Measurements from ENCODE around the gene SREK1IP1.

The SREK1IP1 gene

DNA sequence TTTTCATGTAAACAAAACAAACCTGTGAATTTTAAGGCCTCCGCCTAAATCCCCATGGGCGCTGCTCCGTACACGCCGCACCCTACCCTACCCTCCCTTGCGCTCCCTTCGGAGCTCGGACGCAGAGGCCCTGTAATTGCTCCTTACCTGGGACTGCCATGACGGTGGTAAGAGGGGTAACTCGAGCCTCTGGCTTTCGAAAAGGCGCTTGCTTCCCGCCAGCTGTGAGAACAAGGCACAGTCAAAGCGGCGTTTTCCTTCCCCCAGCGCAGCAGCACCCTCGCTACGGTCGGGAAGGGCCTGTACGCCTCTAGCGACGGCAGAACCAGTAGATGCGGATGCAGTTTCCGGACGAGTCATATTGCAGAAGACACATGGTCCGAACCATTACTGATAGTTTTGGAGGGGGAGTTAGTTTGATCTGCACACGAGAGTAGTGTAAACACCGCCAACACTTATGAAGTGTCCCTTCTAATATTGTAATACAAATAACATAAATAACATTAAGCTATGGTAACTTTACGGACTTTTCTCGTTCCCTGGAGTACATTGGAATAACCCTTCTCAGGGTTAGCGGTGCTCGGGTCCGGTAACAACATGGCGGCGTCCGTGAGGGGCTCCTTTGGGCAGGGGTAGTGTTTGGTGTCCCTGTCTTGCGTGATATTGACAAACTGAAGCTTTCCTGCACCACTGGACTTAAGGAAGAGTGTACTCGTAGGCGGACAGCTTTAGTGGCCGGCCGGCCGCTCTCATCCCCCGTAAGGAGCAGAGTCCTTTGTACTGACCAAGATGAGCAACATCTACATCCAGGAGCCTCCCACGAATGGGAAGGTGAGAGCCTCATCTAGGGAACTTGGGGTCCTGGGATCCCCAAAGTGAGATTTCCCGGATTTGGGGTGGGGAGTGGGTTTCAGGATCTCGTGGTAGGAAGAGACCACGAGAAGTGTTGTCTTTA lies at the start of gene SREK1IP1, which contains the start of gene CWC27:
Gene SREK1IP1, minus strand, starts transcription at position 334 of the 955 bp plus-strand sequence. Its CDS starts 174 bp downstream, at position 160.
Gene CWC27, plus strand, starts transcription at position 573 of the 955 bp plus-strand sequence. Its CDS starts 217 bp downstream, at position 790.
- ATAC-seq (peak; percentile 98), DNase-seq (peak; percentile 81)

DNA sequence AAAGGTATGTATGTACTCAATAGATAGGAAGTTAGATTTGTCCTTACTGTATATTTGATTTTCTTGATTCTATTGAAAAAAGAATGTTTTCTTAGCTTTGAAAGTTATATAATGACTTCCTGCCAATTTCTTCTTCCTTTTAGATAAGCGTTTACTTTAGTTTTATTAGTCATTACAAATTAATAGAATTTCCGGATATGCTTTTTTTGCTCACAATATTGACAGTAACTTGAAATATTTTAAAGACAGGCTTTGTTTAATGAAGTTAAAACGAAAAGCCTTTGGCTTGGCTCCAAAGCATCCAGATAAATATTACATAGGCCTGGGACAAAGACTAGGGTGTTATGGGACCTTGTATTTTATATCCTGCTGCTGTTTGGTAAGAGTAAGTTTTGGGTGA lies 49.8 kb upstream of the SREK1IP1 start:
- DNase-seq (no peak), ATAC-seq (no peak)

DNA sequence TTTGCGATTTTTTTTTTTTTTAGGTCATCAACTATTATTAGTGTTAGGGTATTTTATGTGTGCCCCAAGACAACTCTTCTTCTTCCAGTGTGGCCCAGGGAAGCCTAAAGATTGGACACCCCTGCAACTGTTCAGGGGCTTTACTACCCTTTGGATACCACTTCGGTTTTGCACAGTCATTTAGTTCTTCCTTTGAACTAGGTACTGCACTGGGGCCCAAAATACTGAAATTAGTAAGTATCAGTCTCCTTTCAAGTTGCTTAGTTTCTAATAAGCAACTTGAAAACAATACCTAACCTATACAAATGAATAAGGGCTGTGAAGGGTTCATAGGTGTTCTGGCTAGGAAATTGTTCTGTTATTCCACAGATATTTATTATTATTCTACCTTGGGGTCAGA lies 45.6 kb upstream of the SREK1IP1 start:
- peak; percentile 71 for ATAC-seq
- DNase-seq, result no peak

DNA sequence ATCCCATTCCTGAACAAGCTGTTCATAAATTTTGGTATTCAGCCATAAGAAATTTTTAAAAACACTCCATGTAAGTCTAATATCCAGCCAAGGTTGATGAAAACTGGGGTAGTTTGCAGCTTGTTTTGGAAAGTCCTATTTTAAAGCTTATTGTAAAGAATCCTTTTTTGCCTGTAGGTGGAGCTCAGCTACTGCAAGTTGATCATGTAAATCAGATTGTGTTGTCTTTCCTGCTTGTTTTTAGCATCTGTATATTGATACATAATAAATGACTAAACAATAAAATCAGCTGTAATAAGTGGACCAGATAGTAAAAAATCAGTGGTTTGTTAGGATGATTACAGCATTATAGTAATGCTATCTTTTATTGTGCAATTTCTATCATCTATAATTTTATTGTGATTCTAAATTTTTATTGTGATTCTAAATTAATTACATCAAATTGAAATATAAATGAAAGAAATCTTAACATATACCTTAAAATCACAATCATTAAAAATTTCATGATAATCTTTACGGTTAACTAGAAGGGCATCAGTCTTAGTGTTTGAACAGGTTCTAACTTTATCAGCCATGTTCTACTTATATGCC lies 42.7 kb upstream of the SREK1IP1 start:
- DNase-seq (no peak), ATAC-seq (no peak)

DNA sequence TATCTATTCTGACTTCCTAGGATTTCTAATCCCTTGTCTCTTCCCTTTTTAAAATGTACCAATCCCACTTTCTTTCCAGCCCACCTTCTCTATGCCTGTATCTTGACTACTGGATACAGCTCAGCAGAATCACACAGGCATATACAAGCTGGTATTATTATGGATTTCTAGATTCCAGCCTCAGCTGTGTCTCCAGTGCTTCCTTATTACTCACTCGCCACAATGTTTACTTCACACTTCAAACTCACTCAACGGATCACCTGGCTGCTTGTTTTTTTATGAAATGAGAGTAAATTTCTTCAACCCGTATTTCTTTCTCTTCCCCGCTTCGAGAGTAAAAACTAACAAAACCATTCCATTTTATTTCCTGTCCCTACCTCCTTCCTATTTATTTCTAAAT lies 39.0 kb upstream of the SREK1IP1 start:
- DNase-seq (no peak), ATAC-seq (no peak)

DNA sequence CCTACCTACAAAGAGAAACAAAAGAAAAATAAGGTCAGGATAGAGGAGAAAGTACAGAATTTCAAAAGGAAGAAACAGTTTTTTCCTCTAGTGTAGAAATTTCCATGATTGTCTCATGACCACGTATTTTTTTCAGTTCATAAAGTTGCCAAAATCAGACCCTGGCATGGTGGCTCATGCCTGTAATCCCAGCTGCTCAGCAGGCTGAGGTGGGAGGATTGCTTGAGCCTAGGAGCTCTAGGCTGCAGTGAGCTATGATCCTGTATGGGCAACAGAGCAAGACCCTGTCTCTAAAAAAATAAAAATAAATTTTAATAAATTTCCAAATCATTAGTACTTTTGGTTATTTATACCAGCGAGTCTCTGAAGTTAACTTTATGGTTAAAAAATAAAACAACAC lies 38.0 kb upstream of the SREK1IP1 start:
- ATAC-seq (no peak), DNase-seq (no peak)

DNA sequence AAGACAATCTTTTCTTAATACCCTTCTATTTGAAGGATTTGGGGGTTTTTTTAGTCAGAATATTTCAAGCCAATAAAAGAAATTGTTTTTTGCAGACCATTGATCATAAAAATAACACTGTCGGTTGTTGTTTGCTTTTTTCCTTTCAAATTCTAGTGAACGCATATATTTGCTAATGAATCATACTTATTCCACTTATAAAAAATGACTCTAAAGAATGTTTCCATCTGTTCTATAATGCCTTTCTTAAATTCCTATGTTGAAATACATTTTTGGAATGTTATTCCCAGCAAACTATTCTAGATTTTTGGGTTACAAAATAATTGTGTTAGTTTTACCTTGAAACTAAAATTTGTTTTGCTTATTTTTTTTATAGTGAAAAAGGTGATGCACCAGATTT lies 32.4 kb upstream of the SREK1IP1 start:
- no peak for ATAC-seq

DNA sequence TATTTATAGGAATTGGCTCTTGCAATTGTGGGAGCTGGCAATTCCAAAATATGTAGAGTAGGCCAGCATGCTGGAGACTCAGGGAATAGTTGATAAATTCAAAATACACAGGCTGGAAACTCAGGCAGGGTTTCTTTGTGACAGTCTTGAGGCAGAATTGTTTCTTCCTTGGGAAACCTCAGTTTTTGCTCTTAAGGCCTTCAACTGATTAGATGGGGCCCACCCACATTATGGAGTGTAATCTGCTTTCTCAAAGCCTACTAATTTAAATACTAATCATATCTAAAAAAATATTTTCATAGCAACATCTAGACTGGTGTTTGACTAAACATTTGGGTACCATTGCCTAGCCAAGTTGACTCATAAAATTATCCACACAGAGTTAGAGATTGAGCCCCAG lies 27.8 kb upstream of the SREK1IP1 start:
- DNase-seq, result no peak
- no peak for ATAC-seq

More for the DNA sequence above, 32.4 kb upstream of the SREK1IP1 start:
- DNase-seq, result no peak

DNA sequence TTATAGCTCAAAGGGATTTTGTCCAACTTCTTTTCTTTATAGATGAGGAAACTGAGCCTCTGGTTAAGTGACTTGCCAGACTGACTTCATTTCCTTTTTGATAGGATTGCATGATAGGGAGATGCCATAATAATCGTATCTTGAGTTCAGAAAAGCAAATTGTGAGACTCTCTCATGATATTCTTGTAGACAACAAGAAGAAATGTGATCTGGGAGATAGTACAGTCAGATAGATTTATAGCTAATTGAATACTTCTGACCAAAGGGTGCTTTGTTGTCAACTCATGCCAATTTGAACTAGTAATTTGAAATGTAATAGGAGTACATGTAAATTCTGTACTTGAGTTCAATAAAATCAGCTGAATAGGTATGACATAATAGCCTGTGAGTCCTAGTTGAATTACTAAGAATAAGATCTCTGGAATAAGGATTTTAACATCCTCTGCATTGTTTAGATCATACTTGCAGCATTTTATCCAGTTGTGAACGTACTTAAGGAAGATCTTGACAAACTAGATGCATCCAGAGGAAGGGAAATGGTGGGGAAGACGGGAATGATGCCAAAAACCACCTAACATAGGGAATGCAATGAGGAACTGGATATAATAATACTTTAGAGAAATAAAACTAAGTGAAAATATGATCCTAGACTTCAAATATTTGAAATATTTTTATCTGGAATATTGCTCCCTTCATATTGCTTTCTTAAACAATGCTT lies 25.7 kb upstream of the SREK1IP1 start:
- ATAC-seq (no peak), DNase-seq (no peak)

DNA sequence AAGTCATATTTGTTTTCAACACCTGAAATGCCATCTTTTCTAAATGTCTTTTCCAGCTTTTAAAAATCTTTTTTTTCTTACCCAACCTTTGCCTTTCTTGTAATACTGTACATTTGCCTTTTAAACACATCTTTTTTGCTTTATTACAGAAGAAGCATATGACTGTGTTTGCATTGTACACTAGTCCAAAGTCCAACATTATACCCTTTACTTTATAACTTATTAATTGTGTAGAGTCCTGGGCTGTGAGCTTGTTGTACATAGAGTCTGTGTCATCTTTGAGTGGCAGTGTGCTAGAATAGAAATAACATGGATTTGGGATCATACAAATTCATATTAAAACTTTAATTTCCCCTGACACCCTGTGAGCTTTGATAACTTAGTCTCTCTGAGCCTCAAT lies 24.0 kb upstream of the SREK1IP1 start:
- DNase-seq, result no peak
- no peak for ATAC-seq

DNA sequence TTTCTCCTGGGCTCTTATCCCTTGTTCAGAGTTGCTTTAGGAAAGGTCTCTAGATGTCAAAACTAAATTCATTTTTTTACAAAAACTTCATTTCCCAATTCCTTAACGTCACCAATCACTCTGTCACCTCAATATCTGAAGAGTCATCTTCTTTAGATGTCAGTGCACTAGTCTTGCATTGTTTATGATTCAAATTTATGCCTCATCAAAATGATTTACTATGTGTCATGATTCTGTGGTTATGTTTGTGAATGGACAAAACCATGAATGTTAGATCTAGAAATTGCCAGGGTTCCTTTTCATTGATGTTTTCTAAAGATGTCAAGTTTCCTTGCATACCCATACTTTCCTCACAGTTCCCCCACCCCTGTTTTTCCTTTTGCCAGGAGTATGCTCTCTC lies 21.7 kb upstream of the SREK1IP1 start:
- ATAC-seq (no peak), DNase-seq (no peak)

DNA sequence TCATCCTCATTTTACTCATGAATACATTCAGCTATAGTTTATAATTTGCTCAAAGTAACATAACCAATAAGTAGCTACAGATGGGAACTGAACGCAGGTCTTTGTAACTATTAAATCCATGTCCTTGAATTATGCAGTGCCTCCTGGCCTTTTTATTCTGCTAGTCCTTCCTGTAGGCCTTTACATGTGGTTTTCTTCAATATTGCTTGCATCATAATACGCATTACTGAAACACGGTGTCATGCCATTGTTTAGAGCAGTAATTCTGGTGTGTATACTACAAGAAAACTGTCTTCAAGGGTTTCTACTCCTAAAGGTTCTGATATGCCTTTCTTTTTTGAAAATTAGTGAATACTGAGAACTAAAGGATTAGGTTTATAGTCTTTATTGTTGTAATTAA lies 21.0 kb upstream of the SREK1IP1 start:
- no peak for ATAC-seq

DNA sequence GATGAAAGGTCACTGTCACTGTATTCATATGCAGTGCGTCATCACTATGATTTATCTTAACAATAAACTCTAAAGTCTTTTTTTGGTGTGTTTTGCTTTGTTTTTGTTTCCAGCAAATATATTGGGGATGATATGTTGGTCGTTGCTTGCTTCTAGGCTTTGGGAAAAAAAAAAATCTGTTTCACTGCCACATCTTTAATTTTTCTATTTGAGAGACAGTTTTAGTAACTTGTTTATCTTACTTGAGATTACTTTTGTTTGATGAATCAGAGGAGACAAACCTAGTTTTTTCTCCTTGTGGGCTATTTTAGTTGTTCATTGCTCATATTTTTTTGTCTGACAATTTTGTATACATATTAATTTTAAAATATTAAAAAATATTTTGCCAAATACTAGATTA lies 19.7 kb upstream of the SREK1IP1 start:
- no peak for ATAC-seq
- DNase-seq, result no peak

More for the DNA sequence above, 21.0 kb upstream of the SREK1IP1 start:
- DNase-seq, result no peak

DNA sequence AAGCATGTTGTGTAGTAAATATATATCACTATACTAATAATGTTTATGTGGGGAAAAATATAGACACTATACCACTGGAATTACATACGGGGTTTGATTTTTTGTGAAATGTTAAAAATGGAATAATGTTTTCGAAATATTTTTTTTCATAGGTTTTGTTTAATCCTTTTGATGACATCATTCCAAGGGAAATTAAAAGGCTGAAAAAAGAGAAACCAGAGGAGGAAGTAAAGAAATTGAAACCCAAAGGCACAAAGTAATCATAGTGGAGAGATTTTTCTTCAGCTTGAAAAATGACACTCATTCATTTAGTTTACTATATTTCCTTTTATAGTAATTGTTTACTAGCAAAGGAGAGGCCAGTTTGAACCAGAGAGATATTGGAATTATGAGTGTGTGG lies 17.9 kb upstream of the SREK1IP1 start:
- ATAC-seq, result no peak
- DNase-seq, result no peak

DNA sequence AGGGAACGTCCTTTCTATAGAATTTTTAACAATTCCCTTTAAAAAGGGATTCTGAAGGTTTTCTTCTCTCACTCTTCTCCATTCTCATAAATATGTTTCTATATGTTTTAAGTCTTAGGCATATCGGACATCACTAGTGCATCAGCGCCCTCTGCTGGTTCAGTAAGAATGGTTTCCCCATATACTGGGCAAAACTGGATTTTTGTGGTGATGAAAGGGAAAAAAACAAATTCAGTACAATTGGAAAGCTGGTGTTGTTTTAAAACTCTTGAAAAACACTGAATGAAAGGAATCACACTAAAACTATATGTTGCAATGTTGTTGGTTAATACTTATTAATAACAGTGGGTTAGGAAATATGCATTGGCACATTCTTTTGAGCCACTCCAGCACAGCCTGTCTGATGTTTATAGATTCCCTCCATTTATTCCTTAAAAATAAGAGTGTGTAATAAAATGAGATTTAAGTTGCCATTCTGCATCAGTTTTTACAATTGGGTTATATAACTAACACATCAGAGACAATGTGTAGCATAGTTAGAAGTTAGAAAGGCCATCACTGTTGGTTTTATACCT lies 16.0 kb upstream of the SREK1IP1 start:
- ATAC-seq, result peak; percentile 71
- DNase-seq, result peak; percentile 76

DNA sequence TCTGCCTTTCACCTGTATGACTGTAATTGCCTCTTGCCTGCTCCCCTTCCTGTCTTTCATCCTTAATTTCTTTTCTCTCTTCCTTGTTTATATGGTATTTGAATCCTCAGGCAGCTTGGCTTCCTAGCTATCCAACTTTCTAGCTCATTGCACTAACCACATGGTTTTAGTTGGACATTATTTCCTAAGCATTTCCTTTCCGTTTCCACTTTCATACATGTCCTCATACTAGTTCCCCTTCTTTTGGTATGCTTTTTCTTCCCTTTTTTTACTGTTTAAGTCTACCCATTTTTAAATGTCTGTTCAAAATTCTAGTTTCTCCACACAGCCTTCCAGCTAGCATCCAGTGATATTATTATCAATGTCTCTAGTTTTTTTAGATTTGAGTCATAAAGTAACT lies 6.8 kb upstream of the SREK1IP1 start:
- ATAC-seq (no peak), DNase-seq (no peak)

DNA sequence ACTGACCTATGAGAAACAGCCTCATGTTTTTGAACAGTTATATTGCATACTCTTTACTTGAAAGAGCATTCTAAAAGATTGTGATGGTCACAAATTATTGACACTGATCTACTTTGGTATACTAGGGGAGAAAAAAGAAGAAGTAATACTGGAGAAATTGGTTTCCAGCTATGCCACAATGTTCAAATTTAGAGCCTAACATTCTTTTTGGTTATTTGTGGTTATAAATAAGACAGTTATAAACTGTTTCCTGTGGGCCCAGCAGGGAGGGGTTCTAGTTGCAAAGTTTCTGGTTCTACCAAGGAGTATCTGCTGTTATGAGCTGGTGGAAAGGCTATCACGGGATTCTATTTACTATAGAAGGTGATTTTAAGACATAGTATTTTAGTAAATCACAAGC lies 5.0 kb upstream of the SREK1IP1 start:
- no peak for ATAC-seq
- DNase-seq, result no peak

DNA sequence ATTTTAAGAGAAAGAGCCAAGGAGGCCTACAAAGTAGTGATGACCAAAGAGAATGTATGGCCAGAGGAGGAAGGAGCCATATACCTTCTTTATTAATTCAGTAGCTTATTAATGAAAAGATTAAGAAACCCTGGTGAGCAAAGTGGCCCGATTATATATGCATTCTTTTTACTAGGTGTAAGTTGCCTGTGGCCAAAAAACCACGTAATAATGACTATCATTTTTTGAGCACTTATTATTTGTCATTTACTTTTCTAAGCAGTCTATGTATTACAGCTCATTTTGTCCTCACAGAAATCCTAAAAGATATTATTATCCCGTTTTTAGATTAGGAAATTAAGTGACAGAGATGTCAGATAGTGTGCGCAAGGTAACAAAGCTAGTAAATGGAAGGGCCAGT lies 3.2 kb upstream of the SREK1IP1 start:
- DNase-seq, result no peak
- no peak for ATAC-seq

DNA sequence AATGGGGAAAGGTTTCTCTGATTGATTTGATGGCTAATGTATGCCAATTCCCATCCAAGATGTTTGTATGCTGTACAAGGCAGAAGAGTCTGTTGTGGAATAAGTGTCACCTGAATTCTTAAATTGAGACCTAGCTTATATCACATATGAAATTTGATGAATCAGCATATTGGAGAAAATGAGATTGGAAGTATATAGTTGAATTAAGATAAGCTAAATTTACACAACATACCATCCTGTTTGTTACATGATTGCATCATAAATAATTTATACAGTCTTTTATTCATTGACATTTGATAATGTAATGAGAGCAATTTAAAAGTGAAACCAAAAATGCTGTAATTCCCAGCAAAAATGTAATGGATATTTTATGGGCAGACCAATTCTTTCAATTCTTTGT lies 1.4 kb upstream of the SREK1IP1 start:
- DNase-seq (no peak), ATAC-seq (no peak)

DNA sequence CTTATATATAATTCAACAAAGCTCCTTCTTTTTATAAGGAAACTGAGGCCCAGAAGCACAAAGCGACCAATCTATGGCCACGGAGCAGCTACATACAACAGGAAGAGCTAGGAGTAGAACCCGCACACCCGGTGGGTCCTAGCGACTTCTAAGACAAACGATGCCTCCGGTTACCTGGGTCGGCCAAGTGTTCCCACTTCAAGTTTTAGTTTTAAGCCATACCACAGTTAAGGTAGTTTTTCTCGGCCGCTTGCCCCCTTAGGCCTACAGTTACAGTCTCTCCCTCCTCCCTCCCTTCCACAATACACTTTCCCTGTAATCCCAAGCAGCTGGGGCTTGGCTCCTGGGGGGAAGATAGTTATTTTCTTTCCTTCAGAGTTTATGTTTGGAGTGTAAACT lies 533 bp downstream of the SREK1IP1 start:
- DNase-seq (peak; percentile 22), ATAC-seq (no peak)

DNA sequence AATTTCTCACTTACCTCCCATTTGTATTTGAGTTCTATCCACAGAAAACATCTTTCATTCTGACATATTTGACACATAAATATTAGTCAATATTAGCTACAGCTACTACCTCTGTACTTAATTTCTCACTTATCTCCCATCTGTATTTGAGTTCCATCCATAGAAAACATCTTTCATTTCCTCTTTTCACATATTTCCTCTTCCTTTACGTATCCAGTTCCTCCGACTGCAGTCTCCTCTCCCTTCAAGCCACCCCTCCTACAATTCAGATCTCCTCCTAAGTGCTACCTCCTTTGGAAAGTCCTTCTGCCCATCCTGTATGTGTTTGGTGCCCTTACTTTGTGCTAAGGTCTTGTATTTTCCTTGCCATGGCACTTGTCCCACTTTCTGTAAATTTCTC lies 1.6 kb downstream of the SREK1IP1 start:
- ATAC-seq, result no peak
- no peak for DNase-seq

DNA sequence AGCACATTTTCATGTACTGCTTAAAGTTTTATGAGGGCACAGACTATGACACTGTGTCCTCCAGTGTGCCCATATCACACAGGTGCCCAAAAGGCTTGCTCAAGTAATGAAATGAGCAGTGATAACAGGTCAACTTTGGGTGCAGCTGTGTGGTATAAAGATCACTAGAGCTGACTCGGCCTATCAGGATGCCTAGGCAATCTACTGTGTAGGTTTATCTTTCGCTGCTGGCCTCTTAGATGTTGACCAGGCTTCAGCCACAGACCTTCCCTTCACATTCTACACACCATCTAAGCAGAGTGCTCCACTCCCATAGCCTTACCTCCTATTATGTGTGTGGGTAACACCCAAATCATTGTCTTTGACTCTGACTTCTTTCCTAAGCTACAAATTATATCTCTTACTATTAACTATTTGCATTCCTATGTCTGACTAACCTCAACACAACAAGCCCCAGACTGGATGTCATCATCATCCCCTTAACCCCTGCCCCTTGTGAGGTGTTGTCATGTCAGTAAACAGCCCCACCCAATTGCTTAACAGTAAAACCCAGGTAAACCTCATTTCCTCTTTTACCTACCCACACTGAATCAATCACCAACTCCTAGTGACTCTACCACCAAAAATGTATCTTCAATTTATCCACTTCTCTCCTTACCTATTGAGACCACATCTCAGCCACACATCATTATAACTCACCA lies 2.5 kb downstream of the SREK1IP1 start:
- DNase-seq, result no peak
- no peak for ATAC-seq

All from stimulated activated naive CD8-positive, alpha-beta T cell treated with anti-CD3 and anti-CD28 coated beads, Interleukin-15, Interleukin-2, amounts not matched to agents 100 U/mL and 50 U/mL, for 24 hours (primary cell).